ENCODE results near the gene FRMPD2. TPM values are rescaled to one million over a fixed set of nuclear protein-coding genes. Genes with fewer than 3 reads are reported as not detected.

FRMPD2 gene
- total RNA-seq, 1 experiment from 2014 or later: 0.44 TPM

- Mint-ChIP-seq H3K9me3 (0 out of 5 replicates have a peak, but pooled peaks cover 2 to 3% of the 10 kb centered on the region in 2 experiments), H3K27me3 (ENCODE audit: low read depth) (no peaks in the 10 kb centered on the region), H3K4me1 (no peaks in the 10 kb centered on the region), H3K27ac (no peak overlapping the region), H3K36me3 (ENCODE audit: insufficient read depth in 1 of 3, low read depth in 3 of 3) (no peaks in the 10 kb centered on the region), H3K4me3 (no peak overlapping the region)
- Histone ChIP-seq H4K91ac (ENCODE audit: insufficient read length, low read depth, low read length) (no peak overlapping the region), H3K79me2 (ENCODE audit: insufficient read depth, low read length) (no peaks in the 10 kb centered on the region), H3K9ac (ENCODE audit: extremely low read depth, insufficient read length, low read length) (no peak overlapping the region), H2AK5ac (ENCODE audit: insufficient read length, low read length) (no peak overlapping the region), H3K14ac (ENCODE audit: insufficient read depth, low read length) (no peak overlapping the region), H3K27ac (ENCODE audit: insufficient read length, low read depth, low read length) (no peak overlapping the region), H3K18ac (ENCODE audit: insufficient read length, low read depth, low read length) (no peak overlapping the region), H4K20me1 (ENCODE audit: control insufficient read depth, insufficient read depth, insufficient read length) (no peaks in the 10 kb centered on the region), H2BK20ac (ENCODE audit: low read depth, low read length, poor library complexity, severe bottlenecking) (no peak overlapping the region), H3T11ph (ENCODE audit: low read length) (no peak overlapping the region), H2BK5ac (ENCODE audit: insufficient read length, low read length) (no peak overlapping the region), H3K4me2 (ENCODE audit: insufficient read depth, insufficient read length, low read length) (no peak overlapping the region), H2BK15ac (ENCODE audit: low read depth, low read length) (no peak overlapping the region), H3K56ac (ENCODE audit: insufficient read length, low read depth, low read length) (no peak overlapping the region), H2AFZ (ENCODE audit: low read length) (no peak overlapping the region), H3K79me1 (ENCODE audit: insufficient read depth, low read depth, low read length, poor library complexity, severe bottlenecking) (no peaks in the 10 kb centered on the region), H3K4me1 (ENCODE audit: insufficient read depth, low read length) (no peaks in the 10 kb centered on the region), H4K8ac (replicated peaks; ENCODE audit: insufficient read length, low read depth, low read length) (no peak overlapping the region), H2BK120ac (ENCODE audit: low read depth, low read length, poor library complexity, severe bottlenecking) (no peak overlapping the region), H3K23me2 (ENCODE audit: insufficient read length, low read depth, low read length, poor library complexity, severe bottlenecking) (no peaks in the 10 kb centered on the region), H3K4ac (ENCODE audit: low read depth, low read length) (no peak overlapping the region), H4K5ac (ENCODE audit: insufficient read length, low read depth, low read length) (no peak overlapping the region), H3K27me3 (ENCODE audit: insufficient read depth, low read length) (no peaks in the 10 kb centered on the region), H3K23ac (ENCODE audit: insufficient read length, low read depth, low read length) (no peak overlapping the region), H3K9me3 (ENCODE audit: control insufficient read depth, low read depth, low read length) (no peaks in the 10 kb centered on the region), H2BK12ac (ENCODE audit: insufficient read length, low read depth, low read length) (no peak overlapping the region)
- TF ChIP-seq CTCF (conservative IDR thresholded peaks at IDR 0.05): no peak
- no peak for DNase-seq
These were observed 58.3 kb downstream of the FRMPD2 start for GRCh38 chr10:48216204-48216505.

Data from H9 (cell line).